Measurements from ENCODE around the gene SEMA5A.

Gene SEMA5A

DNA sequence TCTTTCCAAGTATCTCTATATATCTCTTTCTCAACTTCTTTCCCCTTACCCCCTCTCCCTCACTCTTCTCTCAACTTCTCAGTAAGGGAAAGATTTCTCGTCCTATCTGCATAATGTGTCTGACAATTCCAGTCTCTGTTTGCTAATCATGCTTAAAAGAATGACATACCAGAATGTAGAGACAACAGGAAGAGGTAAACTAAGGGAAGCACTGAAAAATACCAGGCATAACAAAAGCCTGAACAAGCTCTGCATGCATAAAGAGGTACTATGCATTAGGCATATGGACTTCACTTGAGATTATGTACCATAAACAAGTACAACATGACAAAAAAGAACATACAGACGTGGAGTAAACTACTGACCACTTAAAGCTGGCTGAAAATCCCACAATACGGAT lies 62.6 kb downstream of the SEMA5A start:
- no peaks in the 10 kb centered on the region for H3K9me3 ChIP-seq (ENCODE audit: control insufficient read depth, low read length)
- no peaks in the 10 kb centered on the region for H3K36me3 ChIP-seq (ENCODE audit: control insufficient read depth, insufficient read depth, low read length)
- H3K27ac ChIP-seq = no peak overlapping the region
- no peaks in the 10 kb centered on the region for H3K4me1 ChIP-seq
- H3K27me3 ChIP-seq (ENCODE audit: control insufficient read depth, insufficient read depth, low read length) = no peaks in the 10 kb centered on the region
- TF ChIP-seq CTCF (IDR thresholded peaks at IDR 0.05) = no peak
- no peak overlapping the region for H2AFZ ChIP-seq
- H3K4me3 ChIP-seq (ENCODE audit: low read depth, low read length) = no peak overlapping the region
- H3K4me2 ChIP-seq (ENCODE audit: low read length) = no peak overlapping the region
- no peaks in the 10 kb centered on the region for H3K79me2 ChIP-seq
- H3K9ac ChIP-seq = no peak overlapping the region

GRCh38 chr5:9482381-9482780 lies 63.5 kb downstream of the SEMA5A start:
- Histone ChIP-seq H3K4me1 (no peaks in the 10 kb centered on the region), H3K27ac (no peak overlapping the region), H3K9me3 (ENCODE audit: control insufficient read depth, low read length) (no peaks in the 10 kb centered on the region), H3K36me3 (ENCODE audit: control insufficient read depth, insufficient read depth, low read length) (no peaks in the 10 kb centered on the region), H3K4me3 (ENCODE audit: low read depth, low read length) (no peak overlapping the region), H3K9ac (no peak overlapping the region), H3K27me3 (ENCODE audit: control insufficient read depth, insufficient read depth, low read length) (no peaks in the 10 kb centered on the region), H3K79me2 (no peaks in the 10 kb centered on the region), H2AFZ (no peak overlapping the region), H3K4me2 (ENCODE audit: low read length) (no peak overlapping the region)
- no peak for TF ChIP-seq CTCF (IDR thresholded peaks at IDR 0.05)

DNA sequence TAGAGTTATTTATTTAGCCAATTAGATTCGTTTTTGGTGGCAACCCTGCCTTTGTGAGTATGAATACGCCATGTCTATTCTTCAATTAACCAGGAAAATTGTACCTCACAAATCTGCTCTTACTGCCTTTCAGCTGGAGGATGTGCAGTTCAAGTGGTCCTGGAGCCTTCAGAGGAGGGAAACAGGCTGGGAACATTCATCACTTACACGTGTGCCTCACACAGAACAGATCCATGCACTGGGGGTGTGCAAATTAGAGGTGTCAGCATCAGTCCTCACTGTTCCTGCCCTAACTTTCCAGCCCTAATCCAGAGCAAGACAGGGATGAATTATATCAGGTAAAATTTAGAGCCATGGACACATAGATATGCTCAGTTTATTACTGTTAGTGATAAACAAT lies 65.4 kb downstream of the SEMA5A start:
- H3K4me1 ChIP-seq = no peaks in the 10 kb centered on the region
- H2AFZ ChIP-seq = no peak overlapping the region
- H3K79me2 ChIP-seq = no peaks in the 10 kb centered on the region
- no peaks in the 10 kb centered on the region for H3K36me3 ChIP-seq (ENCODE audit: control insufficient read depth, insufficient read depth, low read length)
- TF ChIP-seq CTCF (IDR thresholded peaks at IDR 0.05) = no peak
- H3K27me3 ChIP-seq (ENCODE audit: control insufficient read depth, insufficient read depth, low read length) = no peaks in the 10 kb centered on the region
- H3K27ac ChIP-seq = no peak overlapping the region
- H3K9me3 ChIP-seq (ENCODE audit: control insufficient read depth, low read length) = no peaks in the 10 kb centered on the region
- no peak overlapping the region for H3K9ac ChIP-seq
- no peak overlapping the region for H3K4me2 ChIP-seq (ENCODE audit: low read length)
- H3K4me3 ChIP-seq (ENCODE audit: low read depth, low read length) = no peak overlapping the region

- Histone ChIP-seq H3K36me3 (ENCODE audit: control insufficient read depth, insufficient read depth, low read length) (no peaks in the 10 kb centered on the region), H3K27ac (no peak overlapping the region), H3K9ac (no peak overlapping the region), H3K4me1 (no peaks in the 10 kb centered on the region), H3K79me2 (no peaks in the 10 kb centered on the region), H3K9me3 (ENCODE audit: control insufficient read depth, low read length) (no peaks in the 10 kb centered on the region), H3K4me3 (ENCODE audit: low read depth, low read length) (no peak overlapping the region), H3K4me2 (ENCODE audit: low read length) (no peak overlapping the region), H2AFZ (no peak overlapping the region), H3K27me3 (ENCODE audit: control insufficient read depth, insufficient read depth, low read length) (no peaks in the 10 kb centered on the region)
- no peak for TF ChIP-seq CTCF (IDR thresholded peaks at IDR 0.05)
Observed at GRCh38 chr5:9479990-9480389, 65.9 kb downstream of the SEMA5A start.

DNA sequence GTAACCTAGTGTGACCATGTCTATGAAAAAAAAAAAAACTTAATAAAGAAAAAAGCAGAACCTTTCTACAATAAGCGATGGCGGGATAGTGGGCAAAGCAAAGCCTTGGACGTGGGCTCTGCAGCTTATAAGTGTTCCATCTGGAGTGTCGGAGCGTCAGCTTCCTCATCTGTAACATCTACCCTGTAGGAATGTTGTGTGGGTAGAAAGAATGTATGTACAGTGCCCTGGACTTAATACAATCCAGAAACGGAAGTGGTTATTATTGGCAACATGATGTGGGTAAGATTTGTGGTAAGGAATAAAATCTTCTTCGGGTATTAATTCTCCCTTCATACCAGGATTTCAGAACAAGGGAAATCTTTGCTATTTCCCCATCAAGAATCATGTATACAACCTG lies 66.5 kb downstream of the SEMA5A start:
- H3K27ac ChIP-seq = no peak overlapping the region
- TF ChIP-seq CTCF (IDR thresholded peaks at IDR 0.05) = no peak
- no peaks in the 10 kb centered on the region for H3K27me3 ChIP-seq (ENCODE audit: control insufficient read depth, insufficient read depth, low read length)
- no peaks in the 10 kb centered on the region for H3K9me3 ChIP-seq (ENCODE audit: control insufficient read depth, low read length)
- H3K9ac ChIP-seq = no peak overlapping the region
- H3K4me3 ChIP-seq (ENCODE audit: low read depth, low read length) = no peak overlapping the region
- no peak overlapping the region for H2AFZ ChIP-seq
- no peak overlapping the region for H3K4me2 ChIP-seq (ENCODE audit: low read length)
- no peaks in the 10 kb centered on the region for H3K79me2 ChIP-seq
- H3K4me1 ChIP-seq = no peaks in the 10 kb centered on the region
- no peaks in the 10 kb centered on the region for H3K36me3 ChIP-seq (ENCODE audit: control insufficient read depth, insufficient read depth, low read length)
